Thoracic aorta (tissue), 2 donors: ENCODE measurements around the gene HSCB. TPM values are rescaled to one million over a fixed set of nuclear protein-coding genes. Genes with fewer than 3 reads are reported as not detected.
A peak's percentile ranks its signal among the peaks of the same experiment; 100 is the strongest.

ENCODE experiments used
- ATAC-seq: fragments of 150-250 bp; one replicate; pipeline ENCODE4 v1.8.0; 2017; ENCODE audit warnings: low read depth; ENCODE audit not compliant: insufficient number of reproducible peaks, low FRiP score
- DNase-seq: peaks from one replicate; pipeline ENCODE4 v3.0.0-alpha.2; 2020; ENCODE audit warnings: low spot score
- H3K27ac ChIP-seq, 2 donors: fragments of 200-600 bp; sonication (generic); 1 replicate in 1 of 2; 2 replicates in 1 of 2; pipeline ENCODE4 v1.5.1; 2016; ENCODE audit warnings: mild to moderate bottlenecking in 2 of 2, moderate library complexity in 2 of 2
- H3K27me3 ChIP-seq: fragments of 200-600 bp; sonication (generic); replicated peaks from 2 replicates; pipeline ENCODE4 v1.6.0; 2016; ENCODE audit warnings: mild to moderate bottlenecking; ENCODE audit not compliant: insufficient read depth
- H3K36me3 ChIP-seq: fragments of 200-600 bp; sonication (generic); one replicate; pipeline ENCODE4 v1.5.1; 2016
- H3K4me1 ChIP-seq, 2 donors: fragments of 200-600 bp; sonication (generic); 1 replicate in 1 of 2; 2 replicates in 1 of 2; pipeline versions ENCODE4 v1.5.1 to v1.6.0; 2016; ENCODE audit warnings: low read depth in 2 of 2, mild to moderate bottlenecking in 1 of 2; ENCODE audit not compliant: control insufficient read depth in 1 of 2
- H3K4me3 ChIP-seq: fragments of 200-600 bp; sonication (generic); 2 replicates; pipeline ENCODE4 v1.5.1; 2016; ENCODE audit warnings: mild to moderate bottlenecking
- H3K9me3 ChIP-seq: fragments of 200-600 bp; sonication (generic); 2 replicates; pipeline ENCODE4 v1.5.1; 2016
- CTCF ChIP-seq: fragments of 200-600 bp; sonication (generic); IDR thresholded peaks from one replicate; pipeline ENCODE4 v1.5.1; 2019; ENCODE audit warnings: antibody characterized with exemption
- total RNA-seq, 2 donors: library from RNA; depleted of rRNA; stranded (reverse); fragments of >200 nt; gene quantifications; one replicate each; pipeline versions ENCODE4 v1.1.0 to v1.2.3, GENCODE V29; 2016

HSCB gene
- total RNA-seq, 2 donors from 2014 or later: 9.3 to 11.9 TPM

GRCh38 chr22:28769394-28770085, 27.7 kb downstream of the HSCB start:
- peaks cover 6 to 11% of the 10 kb centered on the region in 2 donors for H3K4me1 ChIP-seq
- no peak for TF ChIP-seq CTCF
- ATAC-seq (no peak), DNase-seq (no peak)
- no peaks in the 10 kb centered on the region for H3K36me3 ChIP-seq
- no peak overlapping the region for H3K27ac ChIP-seq
- no peaks in the 10 kb centered on the region for H3K27me3 ChIP-seq
- no peak overlapping the region for H3K4me3 ChIP-seq
- no peaks in the 10 kb centered on the region for H3K9me3 ChIP-seq

- no peak for TF ChIP-seq CTCF
- H3K4me3 ChIP-seq: no peak overlapping the region
- ATAC-seq (no peak), DNase-seq (no peak)
- no peaks in the 10 kb centered on the region for H3K36me3 ChIP-seq
- no peaks in the 10 kb centered on the region for H3K27me3 ChIP-seq
- no peaks in the 10 kb centered on the region for H3K9me3 ChIP-seq
- no peak overlapping the region for H3K27ac ChIP-seq
- peaks cover 9 to 17% of the 10 kb centered on the region in 2 donors for H3K4me1 ChIP-seq
Measured at GRCh38 chr22:28771195-28771791, 29.5 kb downstream of the HSCB start.

GRCh38 chr22:28772633-28773460, 31.0 kb downstream of the HSCB start, which contains the start of gene CCDC117:
TSS of gene CCDC117 (plus strand) at chr22:28772695. CDS start at chr22:28772850, 155 bp downstream.
- H3K36me3 ChIP-seq: no peaks in the 10 kb centered on the region
- peak within 1 kb of the TSS; percentile 97 for H3K4me3 ChIP-seq
- DNase-seq (peak; percentile 90), ATAC-seq (peak; percentile 95)
- peak; percentile 20 for TF ChIP-seq CTCF
- H3K27me3 ChIP-seq: no peaks in the 10 kb centered on the region
- no peaks in the 10 kb centered on the region for H3K9me3 ChIP-seq
- H3K4me1 ChIP-seq: peaks cover 9 to 17% of the 10 kb centered on the region in 2 donors
- peak within 1 kb of the TSS; percentile 96 to 99 for H3K27ac ChIP-seq

GRCh38 chr22:28773461-28773867, 31.6 kb downstream of the HSCB start:
- Histone ChIP-seq H3K4me1 (peaks cover 13 to 17% of the 10 kb centered on the region in 2 donors), H3K9me3 (no peaks in the 10 kb centered on the region), H3K27ac (peak overlapping the region; percentile 96 to 99), H3K4me3 (peak overlapping the region; percentile 97), H3K27me3 (no peaks in the 10 kb centered on the region), H3K36me3 (peaks cover 3% of the 10 kb centered on the region)
- TF ChIP-seq CTCF: no peak
- DNase-seq: no peak
- ATAC-seq: no peak

- H3K9me3 ChIP-seq: no peaks in the 10 kb centered on the region
- TF ChIP-seq CTCF: no peak
- ATAC-seq: no peak
- H3K4me1 ChIP-seq: peaks cover 13 to 21% of the 10 kb centered on the region in 2 donors
- no peak overlapping the region for H3K27ac ChIP-seq
- H3K27me3 ChIP-seq: no peaks in the 10 kb centered on the region
- no peak for DNase-seq
- peaks cover 3% of the 10 kb centered on the region for H3K36me3 ChIP-seq
- H3K4me3 ChIP-seq: peak overlapping the region; percentile 97
Measured at GRCh38 chr22:28774378-28774777, 32.5 kb downstream of the HSCB start.
